ENCODE measurements around the gene FANCC. TPM values are rescaled to one million over a fixed set of nuclear protein-coding genes. Genes with fewer than 3 reads are reported as not detected.

Gene FANCC
- total and polyA plus RNA-seq, 2 of the 8 experiments (the other 6 are each of a cell fraction or from before 2014, with no cell fraction given): 7.8 to 15.2 TPM

GRCh38 chr9:95268681-95269080 lies 48.8 kb downstream of the FANCC start:
- POLR2A ChIA-PET (ENCODE audit: partially characterized antibody): no interaction called here
- no peak overlapping the region for H2BK15ac ChIP-seq (ENCODE audit: low read length)
- no peaks in the 10 kb centered on the region for H3K27me3 ChIP-seq (replicated peaks in 1 of 4; ENCODE audit: control insufficient read depth in 3 of 4, extremely low read depth in 1 of 4, insufficient read depth in 3 of 4, low read length in 3 of 4)
- H4K5ac ChIP-seq (ENCODE audit: insufficient read length, low read depth, low read length): no peak overlapping the region
- no peaks in the 10 kb centered on the region for H3K36me3 ChIP-seq (ENCODE audit: control insufficient read depth in 2 of 4, insufficient read depth in 4 of 4, low read length in 3 of 4)
- H3K18ac ChIP-seq (ENCODE audit: extremely low read depth, low read length): no peak overlapping the region
- H2BK5ac ChIP-seq (ENCODE audit: low read depth, low read length): no peak overlapping the region
- H3K4me3 ChIP-seq (ENCODE audit: extremely low read depth in 1 of 4, insufficient read depth in 2 of 4, low read depth in 3 of 4, low read length in 4 of 4): no peak overlapping the region
- H3K14ac ChIP-seq (ENCODE audit: insufficient read length): no peak overlapping the region
- H2BK120ac ChIP-seq (replicated peaks; ENCODE audit: low read depth, low read length): no peak overlapping the region
- no peak overlapping the region for H3K23ac ChIP-seq (ENCODE audit: insufficient read length)
- no peaks in the 10 kb centered on the region for H3K23me2 ChIP-seq (ENCODE audit: low read depth, low read length)
- H4K20me1 ChIP-seq (replicated peaks in 1 of 2; ENCODE audit: control insufficient read depth in 1 of 2, insufficient read depth in 2 of 2, low read length in 2 of 2): peaks cover 0 to 3% of the 10 kb centered on the region in 2 experiments
- CTCF ChIA-PET (ENCODE audit: partially characterized antibody): interaction anchor here (0.7 to 2.6 kb wide), 8 partner anchors 13 to 140 kb away, joined by 3 to 8 read pairs (median 6); no protein-coding TSS in a partner anchor
- no peaks in the 10 kb centered on the region; a peak in 1 of 4 replicates for H3K9me3 ChIP-seq (ENCODE audit: insufficient read depth in 2 of 2, low read depth in 1 of 2, low read length in 1 of 2)
- no peak overlapping the region for H3K9ac ChIP-seq (replicated peaks in 1 of 4; ENCODE audit: extremely low read depth in 1 of 4, low read depth in 3 of 4, low read length in 3 of 4)
- FAIRE-seq (no peak), DNase-seq (ENCODE audit: low read depth in 1 of 2, low spot score in 2 of 2) (no peak)
- H2BK20ac ChIP-seq (ENCODE audit: low read length): no peak overlapping the region
- H2AFZ ChIP-seq (ENCODE audit: low read length): no peak overlapping the region
- no peak overlapping the region for H4K8ac ChIP-seq (ENCODE audit: extremely low read depth, insufficient read depth, low read length)
- no peak overlapping the region for H2AK5ac ChIP-seq (ENCODE audit: low read depth, low read length)
- 54% methylated on average over 2 of the region's 2 CpGs; no CpG with 5 or more reads in 1 of the 2 experiments for WGBS, 2 experiments (ENCODE audit: extremely low coverage in 1 of 2, insufficient coverage in 1 of 2, insufficient read length in 1 of 2, insufficient replicate concordance in 2 of 2, low coverage in 1 of 2, low lambda C conversion rate in 2 of 2, missing lambda C conversion rate in 1 of 2)
- H2BK12ac ChIP-seq (ENCODE audit: low read depth, low read length): no peak overlapping the region
- H3K27ac ChIP-seq (ENCODE audit: low read depth, low read length): no peak overlapping the region
- no peaks in the 10 kb centered on the region; a peak in 1 of 4 replicates for H3K79me2 ChIP-seq (ENCODE audit: control insufficient read depth in 1 of 2, insufficient read depth in 2 of 2, low read length in 2 of 2)
- no peak overlapping the region for H3K4ac ChIP-seq (replicated peaks; ENCODE audit: insufficient read length, low read depth, low read length)
- no peak overlapping the region for H3K56ac ChIP-seq (replicated peaks; ENCODE audit: insufficient read length, low read depth, low read length)
- no peaks in the 10 kb centered on the region; the same call in 1 of the 2 replicates for H3K79me1 ChIP-seq (ENCODE audit: low read depth, low read length)
- peaks cover 0 to 2% (median 0%) of the 10 kb centered on the region in 4 experiments; a peak in 3 of 7 replicates for H3K4me1 ChIP-seq (replicated peaks in 1 of 4; ENCODE audit: control insufficient read depth in 3 of 4, insufficient read depth in 4 of 4, low read length in 3 of 4)
- H3K4me2 ChIP-seq (ENCODE audit: insufficient read depth in 1 of 2, low read depth in 2 of 2, low read length in 2 of 2): no peak overlapping the region
- no peak overlapping the region for H4K91ac ChIP-seq (replicated peaks; ENCODE audit: insufficient read length, low read length)
- TF ChIP-seq POU5F1 (IDR thresholded peaks at IDR 0.05; ENCODE audit: low read depth, low read length) (no peak), RAD21 (IDR thresholded peaks at IDR 0.05 in 1 of 2, conservative IDR thresholded peaks at IDR 0.05 in 1 of 2; ENCODE audit: low read depth in 2 of 2, low read length in 2 of 2) (peak; percentile 57 to 66)
